ENCODE results near the gene PKD1. TPM values are rescaled to one million over a fixed set of nuclear protein-coding genes. Genes with fewer than 3 reads are reported as not detected.

The PKD1 gene
- total and polyA plus RNA-seq, 2 of the 13 experiments (the other 11 are each of a cell fraction or from before 2014, with no cell fraction given) = 22.1 to 23.0 TPM

DNA sequence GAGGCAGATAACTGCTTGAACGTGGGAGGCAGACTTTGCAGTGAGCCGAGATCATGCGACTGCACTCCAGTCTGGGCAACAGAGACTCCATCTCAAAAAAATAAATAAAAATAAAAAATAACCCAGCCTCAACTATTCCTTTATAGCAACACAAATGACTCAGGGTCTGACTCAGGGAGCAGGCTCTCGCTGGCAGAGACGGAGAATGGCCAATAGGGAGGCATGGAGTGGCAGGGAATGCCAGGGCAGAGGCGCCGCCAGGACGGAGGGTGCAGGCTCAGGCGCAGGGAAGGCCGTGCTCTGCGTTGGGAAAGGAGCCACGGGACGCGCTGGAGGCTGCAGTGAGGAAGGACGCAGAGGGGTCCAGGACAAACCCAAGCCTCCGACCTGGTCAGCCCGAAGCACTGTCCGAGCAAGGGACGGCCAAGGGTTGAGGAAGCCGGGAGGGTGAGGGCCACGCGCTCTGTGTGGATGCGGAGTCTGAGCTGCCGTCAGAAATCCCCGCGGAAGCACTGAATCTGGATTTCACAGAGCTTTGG, 40.3 kb downstream of the PKD1 start:
- no peaks in the 10 kb centered on the region for H3K79me2 ChIP-seq (ENCODE audit: insufficient read depth, low read length)
- FAIRE-seq (no peak), DNase-seq (ENCODE audit: low spot score) (no peak), ATAC-seq (no peak)
- no peaks in the 10 kb centered on the region for H3K4me1 ChIP-seq (ENCODE audit: insufficient read depth, low read length)
- in situ Hi-C loops (cut with HindIII; ENCODE audit: extremely low pct_ligation_motif_present, low pct_unique_long_range_greater_than_20kb) (no loop called here), intact Hi-C loops (cut with micrococcal nuclease; ENCODE audit: unreplicated experiment) (no loop called here)
- H3K4me3 ChIP-seq (replicated peaks in 1 of 3; ENCODE audit: insufficient read depth in 1 of 3, low read depth in 2 of 3, low read length in 3 of 3) = no peak overlapping the region
- H4K20me1 ChIP-seq (ENCODE audit: insufficient read depth, low read length) = no peaks in the 10 kb centered on the region
- ChIA-PET POLR2A (no interaction called here), CTCF (ENCODE audit: low intra/inter-chr PET ratio, low total read pairs) (no interaction called here)
- no peak overlapping the region for H3K27ac ChIP-seq (ENCODE audit: extremely low read length, insufficient read depth, low read length)
- no TSS peak for BruUV-seq (replicated peaks)
- no peaks in the 10 kb centered on the region for H3K27me3 ChIP-seq (ENCODE audit: control insufficient read depth in 1 of 2, insufficient read depth in 2 of 2, low read length in 2 of 2)
- 96% methylated on average over 26 of the region's 26 CpGs for WGBS (ENCODE audit: low lambda C conversion rate)
- no peak overlapping the region for H3K4me2 ChIP-seq (ENCODE audit: low read depth, low read length)
- no peak for TF ChIP-seq ZNF34 (CRISPR knock-in tag; IDR thresholded peaks at IDR 0.05; ENCODE audit: borderline replicate concordance)
- no peak for TF ChIP-seq YY1 (IDR thresholded peaks at IDR 0.05; ENCODE audit: insufficient read depth, insufficient replicate concordance, low read depth, low read length)
- no peak for TF ChIP-seq MEIS1 (CRISPR knock-in tag; IDR thresholded peaks at IDR 0.05; ENCODE audit: borderline replicate concordance)
- no peak for TF ChIP-seq ZNF776 (CRISPR knock-in tag; IDR thresholded peaks at IDR 0.05)
- no peak for TF ChIP-seq EP300 (IDR thresholded peaks at IDR 0.05; ENCODE audit: low read depth in 2 of 2, low read length in 2 of 2)
- TF ChIP-seq EP300 (CRISPR knock-in tag; IDR thresholded peaks at IDR 0.05; ENCODE audit: borderline replicate concordance) = no peak
- TF ChIP-seq RBM22 (optimal IDR thresholded peaks at IDR 0.05; ENCODE audit: low read length) = no peak
- no peak for TF ChIP-seq TCF7 (IDR thresholded peaks at IDR 0.05; ENCODE audit: low read depth)
- TF ChIP-seq, protein P1, sequence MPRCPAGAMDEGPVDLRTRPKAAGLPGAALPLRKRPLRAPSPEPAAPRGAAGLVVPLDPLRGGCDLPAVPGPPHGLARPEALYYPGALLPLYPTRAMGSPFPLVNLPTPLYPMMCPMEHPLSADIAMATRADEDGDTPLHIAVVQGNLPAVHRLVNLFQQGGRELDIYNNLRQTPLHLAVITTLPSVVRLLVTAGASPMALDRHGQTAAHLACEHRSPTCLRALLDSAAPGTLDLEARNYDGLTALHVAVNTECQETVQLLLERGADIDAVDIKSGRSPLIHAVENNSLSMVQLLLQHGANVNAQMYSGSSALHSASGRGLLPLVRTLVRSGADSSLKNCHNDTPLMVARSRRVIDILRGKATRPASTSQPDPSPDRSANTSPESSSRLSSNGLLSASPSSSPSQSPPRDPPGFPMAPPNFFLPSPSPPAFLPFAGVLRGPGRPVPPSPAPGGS (CRISPR knock-in tag; IDR thresholded peaks at IDR 0.05) = no peak
- TF ChIP-seq AGO1 (IDR thresholded peaks at IDR 0.05; ENCODE audit: low read depth, low read length, poor library complexity, severe bottlenecking) = no peak
- TF ChIP-seq GATAD1 (CRISPR knock-in tag; IDR thresholded peaks at IDR 0.05) = no peak
- TF ChIP-seq MAZ (IDR thresholded peaks at IDR 0.05; ENCODE audit: borderline replicate concordance, low read depth, low read length) = no peak
- no peak for TF ChIP-seq MAZ (CRISPR knock-in tag; IDR thresholded peaks at IDR 0.05; ENCODE audit: low read depth)
- TF ChIP-seq, protein P2, sequence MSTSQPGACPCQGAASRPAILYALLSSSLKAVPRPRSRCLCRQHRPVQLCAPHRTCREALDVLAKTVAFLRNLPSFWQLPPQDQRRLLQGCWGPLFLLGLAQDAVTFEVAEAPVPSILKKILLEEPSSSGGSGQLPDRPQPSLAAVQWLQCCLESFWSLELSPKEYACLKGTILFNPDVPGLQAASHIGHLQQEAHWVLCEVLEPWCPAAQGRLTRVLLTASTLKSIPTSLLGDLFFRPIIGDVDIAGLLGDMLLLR (CRISPR knock-in tag; IDR thresholded peaks at IDR 0.05) = no peak
- TF ChIP-seq ATF1 (CRISPR knock-in tag; IDR thresholded peaks at IDR 0.05) = no peak
- TF ChIP-seq ZNF564 (CRISPR knock-in tag; IDR thresholded peaks at IDR 0.05) = no peak
- peaks cover 7 to 25% of the 10 kb centered on the region in 2 experiments; a peak in 4 of 5 replicates for H3K36me3 ChIP-seq (replicated peaks in 1 of 2; ENCODE audit: control insufficient read depth in 1 of 2, insufficient read depth in 2 of 2, low read length in 2 of 2)
- no peaks in the 10 kb centered on the region for H3K9me3 ChIP-seq (ENCODE audit: low read length)
- no peak overlapping the region for H2AFZ ChIP-seq (ENCODE audit: low read length)
- no peak overlapping the region for H3K9ac ChIP-seq (ENCODE audit: insufficient read depth, low read depth, low read length)
